Colonic mucosa (tissue), 4 donors: ENCODE results near the gene MEIOSIN. TPM values are rescaled to one million over a fixed set of nuclear protein-coding genes. Genes with fewer than 3 reads are reported as not detected.

Experiments used
- DNase-seq: peaks from one replicate; pipeline ENCODE4 v3.0.0-alpha.2; 2020
- H3K27ac ChIP-seq: fragments of 200-600 bp; one replicate; pipeline ENCODE4 v1.8.0; 2021
- H3K27me3 ChIP-seq: fragments of 200-600 bp; one replicate; pipeline ENCODE4 v1.8.0; 2021
- H3K36me3 ChIP-seq: fragments of 200-600 bp; one replicate; pipeline ENCODE4 v1.8.0; 2021
- H3K4me1 ChIP-seq: fragments of 200-600 bp; one replicate; pipeline ENCODE4 v1.8.0; 2021; ENCODE audit warnings: mild to moderate bottlenecking
- H3K4me3 ChIP-seq: fragments of 200-600 bp; one replicate; pipeline ENCODE4 v1.8.0; 2021
- H3K9ac ChIP-seq, 2 donors: one replicate each; pipeline ENCODE4 v1.7.0; 2013; ENCODE audit warnings: control low read depth in 2 of 2, low read depth in 2 of 2, low read length in 2 of 2
- H3K9me3 ChIP-seq: fragments of 200-600 bp; one replicate; pipeline ENCODE4 v1.8.0; 2021
- intact Hi-C: fragments of 100-400 bp; cut with DNase I; formaldehyde crosslinking; loops from one replicate; pipeline ENCODE4 v1.14.1; 2022
- total RNA-seq, 2 donors: library from RNA; stranded (reverse); fragmentation: NEBNext Ultra II Directional in 1 of 2; extraction: Animal tissue kit (Norgen Biotek cat#: 25700) in 1 of 2; gene quantifications; one replicate each; pipeline ENCODE4 v1.2.1, GENCODE V29; 2021
- TF ChIP-seq, protein P1 (sequence below): fragments of 200-600 bp; IDR thresholded peaks from one replicate; pipeline ENCODE4 v1.8.0; 2022; ENCODE audit warnings: antibody characterized with exemption, mild to moderate bottlenecking
- donor health status: healthy.
- donor health status: DM: no; HTN: no; CAD: no.
- donor health status: DM: no; HTN: no; CAD: no.

MEIOSIN gene
- total RNA-seq, 2 donors from 2014 or later, result not detected

DNA sequence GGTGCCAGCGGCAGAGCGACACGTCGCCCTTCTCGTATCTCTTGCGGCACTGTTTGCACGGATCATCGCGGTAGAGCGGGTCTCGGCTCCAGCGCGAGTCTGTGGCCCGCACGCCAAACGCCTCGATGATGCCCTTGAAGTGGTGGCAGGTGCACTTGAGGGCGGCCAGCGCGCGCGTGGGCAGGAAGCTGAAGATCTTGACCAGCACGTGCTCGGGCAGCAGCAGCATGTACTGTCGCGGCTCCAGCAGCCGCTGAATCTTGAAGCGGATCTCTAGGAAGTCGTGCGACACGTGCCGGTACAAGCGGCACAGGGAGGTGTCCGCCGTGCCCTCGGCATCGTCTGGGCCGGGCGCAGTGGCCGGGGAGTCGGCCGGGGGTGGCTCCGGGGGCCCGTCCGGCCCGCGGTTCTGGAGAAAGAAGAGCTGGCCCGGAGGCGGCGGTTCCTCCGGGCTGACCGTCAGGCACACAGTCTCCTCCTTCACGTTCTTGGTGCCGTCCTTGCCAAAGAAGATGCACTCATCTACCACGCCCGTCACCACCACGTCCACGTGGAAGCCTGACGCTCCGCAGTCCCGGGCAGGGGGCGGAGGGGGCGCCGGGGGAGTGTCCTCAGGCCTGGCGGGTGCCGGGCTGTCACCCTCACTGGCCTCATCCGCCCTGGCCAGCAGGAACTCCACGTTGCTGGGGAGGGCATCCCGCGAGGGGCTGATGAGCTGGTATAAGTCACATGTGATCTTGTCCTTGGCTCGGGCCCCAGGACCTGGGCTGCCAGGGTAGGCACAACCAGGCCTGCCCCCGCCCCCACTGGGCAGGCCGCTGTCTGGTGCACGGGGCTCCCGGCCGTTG is 21.2 kb upstream of the MEIOSIN start:
- no peaks in the 10 kb centered on the region for H3K4me1 ChIP-seq
- H3K27me3 ChIP-seq, result no peaks in the 10 kb centered on the region
- intact Hi-C loops, result no loop called here
- H3K9me3 ChIP-seq, result no peaks in the 10 kb centered on the region
- H3K4me3 ChIP-seq, result no peak overlapping the region
- no peak for DNase-seq
- H3K36me3 ChIP-seq, result no peaks in the 10 kb centered on the region
- TF ChIP-seq, protein P1, sequence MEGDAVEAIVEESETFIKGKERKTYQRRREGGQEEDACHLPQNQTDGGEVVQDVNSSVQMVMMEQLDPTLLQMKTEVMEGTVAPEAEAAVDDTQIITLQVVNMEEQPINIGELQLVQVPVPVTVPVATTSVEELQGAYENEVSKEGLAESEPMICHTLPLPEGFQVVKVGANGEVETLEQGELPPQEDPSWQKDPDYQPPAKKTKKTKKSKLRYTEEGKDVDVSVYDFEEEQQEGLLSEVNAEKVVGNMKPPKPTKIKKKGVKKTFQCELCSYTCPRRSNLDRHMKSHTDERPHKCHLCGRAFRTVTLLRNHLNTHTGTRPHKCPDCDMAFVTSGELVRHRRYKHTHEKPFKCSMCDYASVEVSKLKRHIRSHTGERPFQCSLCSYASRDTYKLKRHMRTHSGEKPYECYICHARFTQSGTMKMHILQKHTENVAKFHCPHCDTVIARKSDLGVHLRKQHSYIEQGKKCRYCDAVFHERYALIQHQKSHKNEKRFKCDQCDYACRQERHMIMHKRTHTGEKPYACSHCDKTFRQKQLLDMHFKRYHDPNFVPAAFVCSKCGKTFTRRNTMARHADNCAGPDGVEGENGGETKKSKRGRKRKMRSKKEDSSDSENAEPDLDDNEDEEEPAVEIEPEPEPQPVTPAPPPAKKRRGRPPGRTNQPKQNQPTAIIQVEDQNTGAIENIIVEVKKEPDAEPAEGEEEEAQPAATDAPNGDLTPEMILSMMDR, result no peak
- H3K27ac ChIP-seq, result no peak overlapping the region
- no peak overlapping the region for H3K9ac ChIP-seq

DNA sequence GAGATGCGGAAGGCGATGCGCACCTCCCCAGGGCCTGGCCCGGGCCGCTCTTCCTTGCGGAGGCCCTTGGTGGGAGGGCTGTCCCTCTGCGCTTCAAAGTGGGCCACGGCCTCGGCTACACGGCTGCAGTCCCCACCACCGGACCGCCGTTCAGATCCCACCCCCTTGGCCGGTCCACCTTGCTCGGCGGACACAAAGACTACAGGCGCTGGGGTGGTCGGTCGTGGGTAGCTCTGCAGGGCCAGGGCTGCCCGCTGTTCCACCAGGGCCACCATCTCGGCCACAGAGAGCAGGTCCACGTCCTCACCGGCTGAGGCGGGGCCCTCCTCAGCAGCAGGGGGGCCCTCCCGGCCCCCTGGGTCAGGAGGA is 20.6 kb upstream of the MEIOSIN start:
- Histone ChIP-seq H3K27me3 (no peaks in the 10 kb centered on the region), H3K36me3 (no peaks in the 10 kb centered on the region), H3K27ac (no peak overlapping the region), H3K9ac (no peak overlapping the region), H3K9me3 (no peaks in the 10 kb centered on the region), H3K4me3 (no peak overlapping the region), H3K4me1 (no peaks in the 10 kb centered on the region)
- TF ChIP-seq, protein P1, result no peak
- intact Hi-C loops, result no loop called here
- no peak for DNase-seq

DNA sequence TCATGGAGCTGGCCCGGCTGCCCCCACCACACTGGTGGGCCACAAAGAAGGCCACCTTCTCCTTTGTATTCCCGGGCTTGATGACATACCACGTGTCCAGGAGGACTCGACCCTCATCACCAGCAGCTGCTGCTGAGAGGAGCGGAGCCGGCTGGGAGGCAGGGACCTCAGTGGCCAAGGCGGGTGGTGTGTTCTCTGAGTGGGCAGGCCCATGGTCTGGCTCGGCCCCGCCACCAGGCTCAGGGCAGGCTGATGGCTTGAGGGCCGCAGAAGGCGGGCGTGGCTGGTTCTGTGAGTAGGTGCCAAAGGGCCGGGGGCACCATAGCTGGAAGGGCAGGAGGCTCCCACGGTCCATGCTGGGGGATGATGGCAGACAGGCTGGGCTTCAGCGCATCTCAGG is 20.1 kb upstream of the MEIOSIN start:
- DNase-seq, result no peak
- TF ChIP-seq, protein P1, result no peak
- intact Hi-C loops, result no loop called here

DNA sequence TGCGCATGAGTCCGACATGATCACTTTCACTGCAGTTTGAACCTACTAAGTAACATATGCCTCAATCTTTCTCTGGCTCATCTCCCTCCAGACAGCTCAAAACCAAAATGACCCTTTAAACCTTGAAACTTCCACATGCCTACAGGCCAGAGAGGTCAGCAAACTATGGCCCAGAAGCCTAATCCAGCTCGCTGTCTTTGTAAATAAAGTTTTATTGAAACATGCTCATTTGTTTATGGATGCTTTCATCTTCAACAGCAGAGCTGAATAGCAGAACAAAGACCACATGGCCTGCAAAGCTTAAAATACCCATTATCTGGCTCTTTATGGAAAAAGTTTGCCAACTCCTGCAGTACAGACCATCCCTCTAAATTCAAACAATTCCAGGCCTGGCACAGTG is 18.1 kb upstream of the MEIOSIN start:
- Histone ChIP-seq H3K27me3 (no peaks in the 10 kb centered on the region), H3K9ac (no peak overlapping the region), H3K36me3 (no peaks in the 10 kb centered on the region), H3K4me1 (no peaks in the 10 kb centered on the region), H3K27ac (no peak overlapping the region), H3K9me3 (no peaks in the 10 kb centered on the region), H3K4me3 (no peak overlapping the region)
- TF ChIP-seq, protein P1, result no peak
- intact Hi-C loops, result loop anchor here (5.0 kb wide), 1 partner anchor 52 kb away; the partner anchor contains the start of gene SIX5
- DNase-seq, result no peak

More for the DNA sequence above, 20.1 kb upstream of the MEIOSIN start:
- no peaks in the 10 kb centered on the region for H3K27me3 ChIP-seq
- H3K27ac ChIP-seq, result no peak overlapping the region
- no peaks in the 10 kb centered on the region for H3K4me1 ChIP-seq
- no peak overlapping the region for H3K4me3 ChIP-seq
- H3K36me3 ChIP-seq, result no peaks in the 10 kb centered on the region
- no peaks in the 10 kb centered on the region for H3K9me3 ChIP-seq
- no peak overlapping the region for H3K9ac ChIP-seq

GRCh38 chr19:45716359-45717130 is 16.7 kb upstream of the MEIOSIN start:
- H3K27me3 ChIP-seq, result no peaks in the 10 kb centered on the region
- peak overlapping the region; percentile 72 to 98 for H3K9ac ChIP-seq
- TF ChIP-seq, protein P1, result no peak
- DNase-seq, result peak; percentile 44
- H3K4me1 ChIP-seq, result no peaks in the 10 kb centered on the region
- H3K4me3 ChIP-seq, result peak overlapping the region; percentile 46
- peak overlapping the region; percentile 39 for H3K27ac ChIP-seq
- H3K9me3 ChIP-seq, result no peaks in the 10 kb centered on the region
- no peaks in the 10 kb centered on the region for H3K36me3 ChIP-seq
- intact Hi-C loops, result loop anchor here (5.0 kb wide), 1 partner anchor 51 kb away; the partner anchor contains the start of gene SIX5
